Progenitor cell of endocrine pancreas (in vitro differentiated cells): ENCODE results near the gene PSEN1. TPM values are rescaled to one million over a fixed set of nuclear protein-coding genes. Genes with fewer than 3 reads are reported as not detected.

Experiments used
- DNase-seq: peaks from one replicate; pipeline ENCODE4 v3.0.0; 2021; ENCODE audit warnings: low spot score; ENCODE audit not compliant: unreplicated experiment
- H3K27ac Mint-ChIP-seq: 2 replicates; pipeline ENCODE4 v1.8.0; 2021; ENCODE audit warnings: mild to moderate bottlenecking, moderate library complexity, mixed read lengths
- H3K27me3 Mint-ChIP-seq: 2 replicates; pipeline ENCODE4 v1.8.0; 2021; ENCODE audit warnings: mixed read lengths
- H3K36me3 Mint-ChIP-seq: 2 replicates; pipeline ENCODE4 v1.8.0; 2022; ENCODE audit warnings: mixed read lengths; ENCODE audit not compliant: insufficient read depth
- H3K4me1 Mint-ChIP-seq: 2 replicates; pipeline ENCODE4 v1.8.0; 2021; ENCODE audit warnings: low read depth, mixed read lengths
- H3K4me3 Mint-ChIP-seq: 2 replicates; pipeline ENCODE4 v1.8.0; 2021; ENCODE audit warnings: low read depth, mild to moderate bottlenecking, moderate library complexity, mixed read lengths
- H3K9me3 Mint-ChIP-seq: 2 replicates; pipeline ENCODE4 v1.8.0; 2021; ENCODE audit warnings: low read depth, mixed read lengths
- total RNA-seq: library from RNA; stranded (reverse); gene quantifications from 2 replicates; pipeline ENCODE4 v1.2.1, GENCODE V29; 2021
- TF ChIP-seq, protein P1 (sequence below): fragments of 200-600 bp; sonication (generic); IDR thresholded peaks from one replicate; pipeline ENCODE4 v1.5.0; 2021; ENCODE audit warnings: antibody characterized with exemption, mild to moderate bottlenecking; ENCODE audit not compliant: unreplicated experiment

PSEN1 gene
- total RNA-seq, 1 donor from 2014 or later, result 61.7 TPM

DNA sequence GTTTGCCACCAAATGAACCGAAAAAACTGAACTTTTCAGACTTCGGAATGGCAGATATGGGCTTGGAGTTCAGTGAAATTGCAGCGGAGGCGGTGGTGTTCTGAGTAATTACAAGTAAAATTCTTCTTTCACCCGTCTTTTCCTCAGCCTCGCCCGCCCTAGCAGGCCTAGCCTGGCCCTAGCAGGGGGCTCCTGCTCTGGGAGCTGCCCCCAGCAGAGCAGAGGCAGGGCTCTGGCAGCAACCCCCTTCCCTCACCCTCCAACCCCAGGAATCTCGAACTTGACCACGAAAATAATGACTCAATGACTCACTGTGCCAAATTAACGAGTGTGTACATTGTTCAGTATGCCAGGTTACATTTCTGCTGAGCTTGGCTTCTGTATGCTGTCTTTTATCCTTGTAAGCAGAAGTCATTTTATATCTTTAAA lies 102.1 kb downstream of the PSEN1 start:
- Mint-ChIP-seq H3K4me1 (peaks cover 19% of the 10 kb centered on the region), H3K9me3 (no peaks in the 10 kb centered on the region), H3K27me3 (peaks cover 85% of the 10 kb centered on the region), H3K27ac (no peak overlapping the region), H3K36me3 (peaks cover 2% of the 10 kb centered on the region), H3K4me3 (peak overlapping the region; percentile 48)
- DNase-seq, result no peak
- TF ChIP-seq, protein P1, sequence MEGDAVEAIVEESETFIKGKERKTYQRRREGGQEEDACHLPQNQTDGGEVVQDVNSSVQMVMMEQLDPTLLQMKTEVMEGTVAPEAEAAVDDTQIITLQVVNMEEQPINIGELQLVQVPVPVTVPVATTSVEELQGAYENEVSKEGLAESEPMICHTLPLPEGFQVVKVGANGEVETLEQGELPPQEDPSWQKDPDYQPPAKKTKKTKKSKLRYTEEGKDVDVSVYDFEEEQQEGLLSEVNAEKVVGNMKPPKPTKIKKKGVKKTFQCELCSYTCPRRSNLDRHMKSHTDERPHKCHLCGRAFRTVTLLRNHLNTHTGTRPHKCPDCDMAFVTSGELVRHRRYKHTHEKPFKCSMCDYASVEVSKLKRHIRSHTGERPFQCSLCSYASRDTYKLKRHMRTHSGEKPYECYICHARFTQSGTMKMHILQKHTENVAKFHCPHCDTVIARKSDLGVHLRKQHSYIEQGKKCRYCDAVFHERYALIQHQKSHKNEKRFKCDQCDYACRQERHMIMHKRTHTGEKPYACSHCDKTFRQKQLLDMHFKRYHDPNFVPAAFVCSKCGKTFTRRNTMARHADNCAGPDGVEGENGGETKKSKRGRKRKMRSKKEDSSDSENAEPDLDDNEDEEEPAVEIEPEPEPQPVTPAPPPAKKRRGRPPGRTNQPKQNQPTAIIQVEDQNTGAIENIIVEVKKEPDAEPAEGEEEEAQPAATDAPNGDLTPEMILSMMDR, result no peak

DNA sequence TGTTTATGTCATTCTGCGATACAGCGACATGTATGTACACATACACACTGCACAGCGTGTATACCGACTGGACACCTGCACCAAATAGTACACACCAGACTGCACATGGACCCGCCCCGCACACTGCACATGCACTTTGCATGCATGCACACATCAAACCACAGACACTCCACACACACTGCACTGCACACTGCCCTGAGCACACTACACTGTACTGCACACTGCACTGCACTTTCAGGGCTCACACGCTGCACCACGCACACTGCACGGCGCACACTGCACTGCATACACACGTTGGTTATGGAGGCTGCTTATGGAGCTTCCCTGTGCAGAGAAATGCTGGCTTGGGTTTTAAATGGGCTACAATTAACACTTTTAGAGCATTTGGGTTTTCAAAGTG lies 102.6 kb downstream of the PSEN1 start:
- Mint-ChIP-seq H3K27me3 (peaks cover 85% of the 10 kb centered on the region), H3K36me3 (peaks cover 2% of the 10 kb centered on the region), H3K27ac (no peak overlapping the region), H3K9me3 (no peaks in the 10 kb centered on the region), H3K4me3 (no peak overlapping the region), H3K4me1 (peaks cover 19% of the 10 kb centered on the region)
- TF ChIP-seq, protein P1, result no peak
- DNase-seq, result no peak

DNA sequence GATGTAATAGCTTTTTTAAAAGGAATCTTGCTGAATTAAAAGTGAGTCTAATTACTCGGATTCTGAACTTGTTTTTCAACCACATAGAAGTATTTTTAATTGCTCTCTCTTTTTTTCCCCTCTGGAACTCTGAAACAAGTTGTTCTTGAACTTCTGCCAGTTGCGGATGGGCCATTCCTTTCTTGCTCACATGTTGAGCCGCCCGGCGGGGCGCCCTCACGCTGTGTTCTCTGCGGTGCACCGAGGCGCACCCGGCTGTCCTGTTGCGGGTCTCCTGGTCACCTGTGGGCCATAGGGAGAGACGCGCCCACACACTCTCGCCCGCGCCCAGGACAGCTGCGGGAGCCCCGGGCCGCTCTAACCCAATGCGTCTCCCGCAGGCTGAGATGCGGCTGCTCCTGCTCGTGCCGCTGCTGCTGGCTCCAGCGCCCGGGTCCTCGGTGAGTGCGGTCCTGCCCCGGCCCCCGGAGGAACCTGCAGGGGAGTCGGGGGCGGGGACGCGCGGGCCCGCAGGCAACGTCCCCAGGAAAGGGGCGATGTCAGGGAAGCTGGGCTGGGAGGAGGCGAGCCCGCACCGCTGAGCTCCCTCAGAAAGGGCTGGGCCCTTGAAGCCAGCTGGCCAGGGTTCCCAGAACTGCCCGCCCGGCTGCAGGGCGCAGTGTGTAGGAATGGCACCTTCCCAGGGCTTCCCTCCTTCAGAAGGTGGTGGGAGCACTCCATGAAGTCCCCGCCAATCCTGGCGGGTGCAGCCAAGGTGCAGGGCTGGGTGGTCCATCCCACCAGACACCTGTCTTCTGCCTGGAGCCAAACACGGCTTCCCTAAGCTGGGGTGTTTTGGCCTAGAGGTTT lies 103.3 kb downstream of the PSEN1 start:
- Mint-ChIP-seq H3K4me3 (no peak overlapping the region), H3K27ac (no peak overlapping the region), H3K36me3 (peaks cover 2% of the 10 kb centered on the region), H3K9me3 (no peaks in the 10 kb centered on the region), H3K4me1 (peaks cover 19% of the 10 kb centered on the region), H3K27me3 (peaks cover 83% of the 10 kb centered on the region)
- TF ChIP-seq, protein P1, result no peak
- no peak for DNase-seq

DNA sequence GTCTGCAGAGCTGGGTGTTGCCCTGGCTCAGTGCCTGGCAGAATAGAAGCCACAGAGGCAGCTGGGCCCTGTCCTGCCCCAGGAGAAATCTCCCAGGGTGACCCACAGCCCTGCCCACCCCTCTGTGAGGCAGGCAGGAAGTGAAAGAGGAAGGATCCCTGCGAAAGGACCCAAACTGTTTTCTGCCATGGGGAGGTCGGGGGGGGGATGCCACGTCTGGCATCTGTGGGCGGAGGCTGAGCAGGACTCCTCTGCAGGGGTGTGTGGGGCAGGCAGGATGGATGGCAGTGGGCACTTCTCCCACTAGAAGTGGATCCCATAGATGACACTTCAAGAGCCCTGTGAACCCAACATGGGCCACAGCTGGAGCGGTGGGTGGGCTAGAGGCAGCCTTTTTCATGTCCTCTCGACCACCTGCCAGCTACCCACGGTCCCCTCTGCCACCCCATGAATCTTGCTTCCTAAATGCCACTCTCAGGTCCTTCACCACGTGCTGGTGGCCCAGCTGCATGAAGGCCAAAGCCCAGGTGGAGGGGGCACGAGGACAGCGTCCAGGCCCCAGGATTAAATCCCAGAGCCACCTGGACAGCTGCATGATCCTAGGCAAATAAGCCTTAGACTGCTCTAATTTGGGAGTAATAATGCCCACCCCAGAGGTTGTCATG lies 104.6 kb downstream of the PSEN1 start:
- peaks cover 2% of the 10 kb centered on the region for H3K36me3 Mint-ChIP-seq
- TF ChIP-seq, protein P1, result no peak
- H3K4me1 Mint-ChIP-seq, result peaks cover 12% of the 10 kb centered on the region
- no peaks in the 10 kb centered on the region for H3K9me3 Mint-ChIP-seq
- H3K4me3 Mint-ChIP-seq, result no peak overlapping the region
- no peak for DNase-seq
- H3K27ac Mint-ChIP-seq, result no peak overlapping the region
- peaks cover 73% of the 10 kb centered on the region for H3K27me3 Mint-ChIP-seq

DNA sequence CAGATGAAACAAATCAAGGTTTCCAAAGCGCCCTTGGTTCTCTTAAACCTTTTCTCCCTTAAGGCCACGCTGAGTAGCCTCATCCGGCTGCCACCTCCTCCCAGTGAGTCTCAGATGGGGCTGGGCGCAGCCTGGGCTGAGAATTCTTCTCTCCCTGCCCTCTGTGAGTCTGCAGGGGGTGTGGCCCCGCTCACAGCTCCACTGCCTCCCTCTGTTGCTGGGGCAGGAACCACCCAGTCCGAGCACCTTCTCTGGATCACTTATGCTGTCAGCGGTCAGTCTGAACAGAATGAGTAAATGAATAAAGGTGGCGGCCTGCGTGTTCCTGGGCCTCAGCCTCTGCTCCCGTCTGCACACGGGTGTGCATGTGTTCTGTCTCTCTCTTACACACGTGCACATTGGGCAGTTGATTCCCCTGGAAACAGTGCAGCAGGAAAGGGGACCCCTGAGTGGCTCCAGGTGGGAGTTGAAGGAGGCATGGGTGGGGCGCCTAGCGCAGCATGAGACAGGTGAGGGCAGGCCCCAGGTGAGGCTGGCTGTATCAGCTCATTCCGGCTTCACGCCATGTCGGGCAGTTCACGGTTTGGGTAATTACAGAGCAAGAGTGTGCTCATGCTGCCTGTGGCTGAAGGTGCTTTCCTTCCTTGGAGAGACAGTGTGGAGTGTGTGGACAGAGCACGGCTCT lies 105.3 kb downstream of the PSEN1 start:
- peaks cover 66% of the 10 kb centered on the region for H3K27me3 Mint-ChIP-seq
- H3K4me1 Mint-ChIP-seq, result peaks cover 9% of the 10 kb centered on the region

More for the DNA sequence above, 105.3 kb downstream of the PSEN1 start:
- H3K36me3 Mint-ChIP-seq, result peaks cover 2% of the 10 kb centered on the region
- TF ChIP-seq, protein P1, result no peak
- H3K4me3 Mint-ChIP-seq, result no peak overlapping the region
- DNase-seq, result no peak
- H3K27ac Mint-ChIP-seq, result no peak overlapping the region
- H3K9me3 Mint-ChIP-seq, result no peaks in the 10 kb centered on the region
